GM12878 (cell line): ENCODE results near the gene CIDEC.
"Not testable (repeated sequence)": the region's sequence is repeated elsewhere in the genome, so short reads cannot be mapped to it uniquely, and the experiment has no call there.

Source experiments
- CBX3 ChIP-seq: fragments of 200-600 bp; sonication (generic); IDR thresholded peaks from 2 replicates; pipeline ENCODE4 v1.6.1; 2016; ENCODE audit warnings: low read depth, borderline replicate concordance
- CHD2 ChIP-seq: IDR thresholded peaks from 2 replicates; pipeline ENCODE4 v1.6.1; 2011; ENCODE audit warnings: low read depth, low read length, improper control_type of control experiment, borderline replicate concordance
- POLR2A ChIP-seq: IDR thresholded peaks from 2 replicates; pipeline ENCODE4 v1.6.1; 2011; ENCODE audit warnings: low read depth, mild to moderate bottlenecking, low read length
- RAD21 ChIP-seq: IDR thresholded peaks from 2 replicates; pipeline ENCODE4 v1.6.1; 2011; ENCODE audit warnings: mild to moderate bottlenecking, low read depth, low read length, moderate library complexity; ENCODE audit not compliant: insufficient read depth
- SMAD1 ChIP-seq: fragments of 450-650 bp; IDR thresholded peaks from 2 replicates; pipeline ENCODE4 v1.6.1; 2018; ENCODE audit warnings: mild to moderate bottlenecking, low read depth; ENCODE audit not compliant: partially characterized antibody
- ZBED1 ChIP-seq: IDR thresholded peaks from 2 replicates; pipeline ENCODE4 v1.6.1; 2016; ENCODE audit warnings: borderline replicate concordance
- TF ChIP-seq, protein P1 (sequence below), 3 experiments: IDR thresholded peaks in 2 of 3; conservative IDR thresholded peaks in 1 of 3; 2 replicates each; pipeline ENCODE4 v1.5.1; 2011; ENCODE audit warnings: low read depth in 3 of 3, low read length in 3 of 3, mild to moderate bottlenecking in 3 of 3, control low read depth in 2 of 3, moderate library complexity in 2 of 3, inconsistent platforms in 1 of 3, mixed read lengths in 1 of 3; ENCODE audit not compliant: control insufficient read depth in 2 of 3, insufficient read depth in 1 of 3; ENCODE audit errors: extremely low read depth in 1 of 3
- TF ChIP-seq, protein P2 (sequence below): IDR thresholded peaks from 2 replicates; pipeline ENCODE4 v1.6.1; 2011; ENCODE audit warnings: mild to moderate bottlenecking, low read depth, low read length, moderate library complexity; ENCODE audit not compliant: insufficient replicate concordance

DNA sequence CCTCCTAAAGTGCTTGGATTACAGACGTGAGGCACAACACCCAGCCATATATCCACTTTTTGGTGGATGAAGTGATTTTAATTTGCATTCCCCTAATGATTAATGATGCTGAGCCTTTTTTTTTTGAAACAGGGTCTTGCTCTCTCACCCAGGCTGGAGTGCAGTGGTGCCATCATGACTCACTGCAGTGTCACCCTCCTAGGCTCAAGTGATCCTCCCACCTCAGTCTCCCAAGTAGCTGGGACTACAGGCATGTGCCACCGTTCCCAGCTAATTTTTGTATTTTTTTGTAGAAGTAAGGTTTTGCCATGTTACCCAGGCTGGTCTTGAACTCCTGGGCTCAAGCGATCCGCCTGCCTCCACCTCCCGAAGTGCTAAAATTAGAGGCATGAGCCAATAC is 8.0 kb downstream of the CIDEC start:
- TF ChIP-seq POLR2A, CBX3, CHD2, ZBED1, RAD21, SMAD1: not testable (repeated sequence)
- TF ChIP-seq, protein P1, sequence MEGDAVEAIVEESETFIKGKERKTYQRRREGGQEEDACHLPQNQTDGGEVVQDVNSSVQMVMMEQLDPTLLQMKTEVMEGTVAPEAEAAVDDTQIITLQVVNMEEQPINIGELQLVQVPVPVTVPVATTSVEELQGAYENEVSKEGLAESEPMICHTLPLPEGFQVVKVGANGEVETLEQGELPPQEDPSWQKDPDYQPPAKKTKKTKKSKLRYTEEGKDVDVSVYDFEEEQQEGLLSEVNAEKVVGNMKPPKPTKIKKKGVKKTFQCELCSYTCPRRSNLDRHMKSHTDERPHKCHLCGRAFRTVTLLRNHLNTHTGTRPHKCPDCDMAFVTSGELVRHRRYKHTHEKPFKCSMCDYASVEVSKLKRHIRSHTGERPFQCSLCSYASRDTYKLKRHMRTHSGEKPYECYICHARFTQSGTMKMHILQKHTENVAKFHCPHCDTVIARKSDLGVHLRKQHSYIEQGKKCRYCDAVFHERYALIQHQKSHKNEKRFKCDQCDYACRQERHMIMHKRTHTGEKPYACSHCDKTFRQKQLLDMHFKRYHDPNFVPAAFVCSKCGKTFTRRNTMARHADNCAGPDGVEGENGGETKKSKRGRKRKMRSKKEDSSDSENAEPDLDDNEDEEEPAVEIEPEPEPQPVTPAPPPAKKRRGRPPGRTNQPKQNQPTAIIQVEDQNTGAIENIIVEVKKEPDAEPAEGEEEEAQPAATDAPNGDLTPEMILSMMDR (IDR thresholded peaks at IDR 0.05 in 2 of 3, conservative IDR thresholded peaks at IDR 0.05 in 1 of 3; ENCODE audit: control insufficient read depth in 2 of 3, extremely low read depth in 1 of 3, insufficient read depth in 1 of 3, low read depth in 3 of 3, low read length in 3 of 3) = not testable (repeated sequence)
- TF ChIP-seq, protein P2, sequence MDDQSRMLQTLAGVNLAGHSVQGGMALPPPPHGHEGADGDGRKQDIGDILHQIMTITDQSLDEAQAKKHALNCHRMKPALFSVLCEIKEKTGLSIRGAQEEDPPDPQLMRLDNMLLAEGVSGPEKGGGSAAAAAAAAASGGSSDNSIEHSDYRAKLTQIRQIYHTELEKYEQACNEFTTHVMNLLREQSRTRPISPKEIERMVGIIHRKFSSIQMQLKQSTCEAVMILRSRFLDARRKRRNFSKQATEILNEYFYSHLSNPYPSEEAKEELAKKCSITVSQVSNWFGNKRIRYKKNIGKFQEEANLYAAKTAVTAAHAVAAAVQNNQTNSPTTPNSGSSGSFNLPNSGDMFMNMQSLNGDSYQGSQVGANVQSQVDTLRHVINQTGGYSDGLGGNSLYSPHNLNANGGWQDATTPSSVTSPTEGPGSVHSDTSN = not testable (repeated sequence)
